Activated CD8-positive, alpha-beta memory T cell treated with anti-CD3 and anti-CD28 coated beads for 24 hours (primary cell): ENCODE data around the gene MRPL30.
"Not testable (repeated sequence)": the region's sequence is repeated elsewhere in the genome, so short reads cannot be mapped to it uniquely, and the experiment has no call there.

Experiments used
- DNase-seq: peaks from one replicate; pipeline ENCODE4 v3.0.0-alpha.2; 2020

Gene MRPL30

GRCh38 chr2:99180755-99181623 is at the start of gene MRPL30, which contains the start of gene MITD1:
TSS of gene MRPL30 (plus strand) at chr2:99181184. CDS start at chr2:99186204, 5,020 bp downstream.
TSS of gene MITD1 (minus strand) at chr2:99181058. CDS start at chr2:99180981, 77 bp downstream.
- peak; percentile 93 for DNase-seq

GRCh38 chr2:99135044-99135556 is 45.9 kb upstream of the MRPL30 start:
- DNase-seq, result not testable (repeated sequence)

GRCh38 chr2:99139003-99139402 is 42.0 kb upstream of the MRPL30 start:
- no peak for DNase-seq

- no peak for DNase-seq
Measured at GRCh38 chr2:99140056-99140859, 40.7 kb upstream of the MRPL30 start.

- DNase-seq, result no peak
Measured at GRCh38 chr2:99140860-99141109, 40.2 kb upstream of the MRPL30 start.

- peak; percentile 99 for DNase-seq
Measured at GRCh38 chr2:99141110-99142108, 39.6 kb upstream of the MRPL30 start, which contains the start of gene C2orf15. TSS of gene C2orf15 (plus strand) at chr2:99141707. CDS start at chr2:99150559, 8,852 bp downstream.

GRCh38 chr2:99150706-99151105 is 30.3 kb upstream of the MRPL30 start:
- no peak for DNase-seq

GRCh38 chr2:99152199-99152895 is 28.6 kb upstream of the MRPL30 start:
- DNase-seq, result no peak

GRCh38 chr2:99153921-99154604 is 26.9 kb upstream of the MRPL30 start:
- no peak for DNase-seq

- peak; percentile 94 for DNase-seq
Measured at GRCh38 chr2:99154643-99155536, 26.1 kb upstream of the MRPL30 start, which contains the start of the genes LIPT1 and TSGA10. TSS of gene LIPT1 (plus strand) at chr2:99154967. CDS start at chr2:99161958, 6,991 bp downstream. TSS of gene TSGA10 (minus strand) at chr2:99154942. CDS start at chr2:99109439, 45,503 bp downstream.

- DNase-seq, result no peak
Measured at GRCh38 chr2:99156891-99157290, 24.1 kb upstream of the MRPL30 start.

GRCh38 chr2:99158599-99158998 is 22.4 kb upstream of the MRPL30 start:
- no peak for DNase-seq

- no peak for DNase-seq
Measured at GRCh38 chr2:99159594-99159993, 21.4 kb upstream of the MRPL30 start.

GRCh38 chr2:99166218-99166617 is 14.8 kb upstream of the MRPL30 start:
- no peak for DNase-seq

- DNase-seq, result no peak
Measured at GRCh38 chr2:99169534-99169933, 11.4 kb upstream of the MRPL30 start.

- DNase-seq, result no peak
Measured at GRCh38 chr2:99171377-99172140, 9.4 kb upstream of the MRPL30 start.

GRCh38 chr2:99181624-99182000 is 628 bp downstream of the MRPL30 start:
- no peak for DNase-seq

- DNase-seq, result no peak
Measured at GRCh38 chr2:99183025-99183424, 2.0 kb downstream of the MRPL30 start.

GRCh38 chr2:99184811-99185210 is 3.8 kb downstream of the MRPL30 start:
- no peak for DNase-seq
